COLO668 (cell line): Measurements from ENCODE around the gene ZNF74.

Experiments used
- DNase-seq: peaks from one replicate; lab custom pipeline; 2025; ENCODE audit not compliant: unreplicated experiment; lab: John Stamatoyannopoulos, UW

ZNF74 gene

DNA sequence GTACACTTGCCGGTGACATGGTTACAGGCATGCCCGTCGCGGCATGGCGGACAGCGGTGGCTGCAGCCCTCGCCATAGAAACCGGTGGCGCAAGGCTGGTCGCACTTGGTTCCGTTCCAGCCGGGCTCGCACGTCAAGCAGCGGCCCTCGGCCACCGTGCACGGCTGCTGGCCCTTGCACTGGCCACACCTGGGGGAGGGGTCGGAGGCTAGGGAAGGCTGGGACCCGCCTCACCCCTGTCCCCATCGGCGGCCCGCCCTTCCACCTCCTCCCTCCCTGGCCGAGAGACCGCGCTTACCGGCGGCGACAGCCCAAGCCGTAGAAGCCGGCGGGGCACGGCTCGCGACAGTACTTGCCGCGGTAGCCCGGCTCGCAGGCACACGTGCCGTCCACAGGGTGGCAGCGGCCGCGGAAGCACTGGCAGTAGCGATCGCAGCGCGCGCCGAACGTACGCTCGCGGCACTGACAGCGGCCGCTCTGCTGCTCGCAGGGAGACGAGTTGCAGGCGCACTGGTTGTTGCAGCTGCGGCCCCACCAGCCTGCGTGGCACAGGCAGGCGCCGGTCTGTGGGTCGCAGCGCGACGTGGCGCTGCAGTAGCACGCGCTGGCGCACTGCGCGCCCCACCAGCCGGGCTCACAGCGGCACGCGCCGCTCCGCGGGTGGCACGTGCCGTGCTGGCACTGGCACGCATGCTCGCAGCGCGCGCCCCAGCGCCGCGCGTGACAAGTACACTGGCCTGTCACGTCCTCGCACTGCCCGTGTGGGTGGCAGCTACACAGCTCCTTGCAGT, 37.0 kb downstream of the ZNF74 start:
- DNase-seq = peak; percentile 81

DNA sequence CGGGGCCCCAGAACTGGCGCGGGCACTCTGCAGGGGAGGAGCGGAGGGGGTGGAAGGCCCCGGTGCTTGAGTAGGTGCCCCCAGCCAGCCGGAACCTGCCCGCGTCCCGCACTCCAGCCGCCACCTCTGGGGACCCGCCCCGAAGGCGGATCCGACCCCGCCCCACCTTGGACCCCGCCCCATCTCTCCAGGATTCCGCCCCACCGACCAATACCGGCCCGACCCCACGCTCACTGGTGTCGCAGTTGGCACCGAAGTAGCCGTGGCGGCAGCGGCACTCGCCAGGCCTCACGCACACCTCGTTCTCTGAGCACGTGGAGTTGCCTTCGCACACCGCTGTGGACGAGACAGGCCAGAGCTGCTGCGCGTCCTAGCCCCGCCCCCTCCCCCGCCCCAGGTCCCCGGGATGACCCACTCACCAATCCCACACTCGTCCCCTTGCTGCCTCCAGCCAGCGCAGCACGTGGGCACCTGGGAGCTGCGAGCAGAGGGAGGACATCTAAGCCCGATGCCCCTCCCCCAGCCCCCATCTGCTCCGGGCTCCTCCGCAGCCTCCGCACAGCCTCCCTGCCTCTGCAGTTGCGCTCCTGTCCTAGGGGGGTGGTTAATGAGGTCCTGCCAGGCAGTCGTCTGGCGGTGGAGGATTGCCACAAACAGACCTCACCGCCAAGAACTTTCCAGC, 37.7 kb downstream of the ZNF74 start:
- DNase-seq = no peak

DNA sequence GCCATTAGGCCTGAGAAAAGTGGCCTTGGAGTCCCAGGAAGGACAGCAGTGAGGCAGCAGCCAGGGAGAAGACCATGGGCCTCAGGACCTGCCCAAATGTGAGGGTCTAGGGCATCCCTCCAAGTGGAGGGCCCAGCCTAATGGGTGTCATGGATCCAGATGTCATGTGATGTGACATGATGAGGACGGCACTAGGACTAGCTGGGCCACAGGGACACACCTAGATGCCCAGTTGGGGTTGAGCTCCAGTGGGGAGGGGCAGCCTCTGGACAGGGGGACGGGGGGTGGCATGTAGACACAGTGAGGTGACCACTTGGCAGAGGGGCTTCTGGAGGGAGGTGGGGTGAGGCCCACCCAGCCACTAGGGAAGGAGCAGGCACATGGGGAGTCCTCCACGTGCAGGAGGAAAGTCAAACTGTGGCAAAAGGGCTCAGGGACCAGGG, 38.3 kb downstream of the ZNF74 start:
- no peak for DNase-seq

DNA sequence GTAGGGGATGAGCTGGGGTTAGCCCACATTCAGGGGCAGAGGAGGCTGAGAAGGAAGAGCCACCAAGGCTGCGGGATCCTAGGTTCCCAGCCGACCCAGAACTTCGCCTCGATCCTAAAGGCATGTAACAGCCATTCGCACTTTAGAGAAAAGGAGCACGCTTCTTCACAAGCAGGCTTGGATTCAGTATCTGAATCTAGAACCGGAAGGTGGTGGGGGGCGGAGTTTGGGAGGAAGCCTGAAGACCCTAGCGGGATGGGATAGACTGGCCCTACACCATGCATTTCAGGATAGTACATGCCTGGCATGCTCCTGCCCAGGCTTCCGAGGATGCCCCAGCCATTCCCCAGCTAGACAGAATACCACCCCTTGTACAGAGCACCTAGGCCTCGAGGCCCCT, 39.2 kb downstream of the ZNF74 start:
- DNase-seq = no peak

DNA sequence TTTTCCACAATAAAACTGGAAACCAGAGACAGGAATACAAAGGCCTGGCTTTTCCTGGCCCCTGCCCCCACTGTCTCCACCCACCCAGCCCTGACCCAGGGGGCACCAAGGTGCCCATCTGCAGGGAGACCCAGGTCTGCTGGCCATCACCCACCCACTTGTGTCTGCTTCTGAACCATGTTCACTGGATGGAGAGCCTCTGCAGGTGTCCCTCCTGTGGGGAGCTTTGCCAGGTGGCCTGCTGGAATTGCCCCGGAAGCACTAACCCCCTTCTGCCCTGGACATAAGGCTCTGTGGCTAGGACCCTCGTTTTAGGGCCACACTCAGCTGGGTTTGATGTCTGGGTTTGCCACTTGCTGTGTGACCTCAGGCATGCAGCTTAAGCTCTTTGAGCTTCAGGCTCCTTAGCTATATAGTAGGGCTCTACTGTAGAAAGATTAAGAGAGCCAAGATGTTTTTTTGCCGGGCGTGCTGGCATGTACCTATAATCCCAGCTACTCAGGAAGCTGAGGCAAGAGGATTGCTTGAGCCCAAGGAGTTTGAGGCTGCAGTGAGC, 39.8 kb downstream of the ZNF74 start:
- no peak for DNase-seq

DNA sequence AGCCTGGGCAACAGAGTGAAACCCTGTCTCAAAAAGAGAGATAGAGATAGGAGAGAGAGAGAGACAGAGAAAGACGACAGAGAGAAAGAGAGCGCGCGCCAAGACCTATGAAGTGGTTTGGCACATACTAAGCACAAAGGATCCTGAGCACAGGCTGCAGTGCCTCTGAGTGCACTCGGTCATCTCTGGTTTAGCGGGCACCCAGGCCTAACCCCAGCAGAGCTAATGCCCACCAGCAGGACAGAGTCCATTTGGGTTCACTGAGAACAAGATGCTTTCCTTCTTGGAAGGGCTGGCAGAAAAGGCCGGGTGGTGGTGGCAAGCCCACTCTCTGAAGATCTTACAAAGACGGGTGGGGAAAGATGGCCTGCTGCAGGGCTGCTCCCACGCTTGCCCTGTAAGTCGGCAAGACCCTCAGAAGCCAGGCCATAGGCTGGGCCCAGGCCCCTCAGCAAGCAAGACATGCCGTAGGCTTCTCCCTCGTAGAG, 40.4 kb downstream of the ZNF74 start:
- DNase-seq = no peak

DNA sequence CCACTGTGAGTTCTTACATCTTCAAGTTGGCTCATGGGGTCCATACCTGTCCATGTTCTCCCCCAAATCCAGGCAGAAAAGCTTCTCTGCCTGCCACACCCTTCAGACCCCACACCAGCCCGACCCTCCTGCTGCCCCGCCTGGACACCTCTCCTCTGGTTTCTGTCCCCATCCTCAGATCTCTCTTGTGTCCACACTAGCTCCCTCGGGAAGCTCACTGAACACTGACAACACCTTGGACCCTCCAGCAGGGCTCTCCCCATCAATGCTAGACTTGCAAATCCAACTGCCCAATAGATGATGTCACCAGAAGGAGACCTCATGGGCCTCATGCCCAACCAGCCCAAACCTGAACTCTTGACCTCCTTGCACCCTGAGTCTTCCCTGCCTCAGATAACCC, 40.8 kb downstream of the ZNF74 start:
- DNase-seq = no peak

DNA sequence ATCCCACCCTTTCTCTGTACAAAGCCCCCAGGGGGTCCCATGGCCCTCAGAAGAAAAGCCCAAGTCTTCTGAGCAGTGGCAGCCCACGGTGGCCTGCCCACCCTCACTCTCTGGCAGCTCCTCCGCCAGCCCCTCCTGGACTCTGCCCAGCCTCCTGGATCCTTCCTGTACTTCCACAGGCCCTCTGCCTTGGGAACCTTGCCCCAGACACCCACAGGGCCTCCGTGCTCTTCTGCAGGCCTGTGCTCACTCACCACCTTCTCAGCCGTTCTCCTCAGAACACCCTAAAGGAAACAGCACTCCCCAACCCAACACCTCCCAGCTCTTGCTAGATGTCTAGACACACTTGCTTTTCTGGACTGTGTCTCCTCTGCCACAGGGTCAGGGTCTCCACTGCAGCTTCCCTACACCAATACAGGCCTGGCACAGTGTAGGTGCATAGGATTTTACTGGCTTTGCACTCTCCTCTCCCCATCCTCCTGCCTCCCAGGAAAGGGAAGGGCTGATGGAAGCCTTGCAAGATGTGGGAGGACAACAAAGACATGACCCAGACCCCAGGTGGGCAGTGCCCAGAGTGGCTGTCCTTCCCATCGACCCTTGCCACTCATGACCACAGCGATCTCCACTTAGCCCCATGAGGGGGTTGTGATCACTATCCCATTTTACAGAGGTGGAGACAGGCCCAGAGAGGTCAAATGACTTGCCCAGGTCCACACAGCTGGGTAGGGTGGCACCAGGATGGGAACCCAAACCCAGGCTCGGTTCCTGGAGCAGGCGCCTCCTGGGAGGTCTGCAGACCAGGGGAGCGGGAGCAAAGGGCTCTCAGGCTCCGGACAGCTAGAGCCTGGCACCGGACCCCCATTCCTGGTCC, 41.7 kb downstream of the ZNF74 start:
- DNase-seq = no peak

DNA sequence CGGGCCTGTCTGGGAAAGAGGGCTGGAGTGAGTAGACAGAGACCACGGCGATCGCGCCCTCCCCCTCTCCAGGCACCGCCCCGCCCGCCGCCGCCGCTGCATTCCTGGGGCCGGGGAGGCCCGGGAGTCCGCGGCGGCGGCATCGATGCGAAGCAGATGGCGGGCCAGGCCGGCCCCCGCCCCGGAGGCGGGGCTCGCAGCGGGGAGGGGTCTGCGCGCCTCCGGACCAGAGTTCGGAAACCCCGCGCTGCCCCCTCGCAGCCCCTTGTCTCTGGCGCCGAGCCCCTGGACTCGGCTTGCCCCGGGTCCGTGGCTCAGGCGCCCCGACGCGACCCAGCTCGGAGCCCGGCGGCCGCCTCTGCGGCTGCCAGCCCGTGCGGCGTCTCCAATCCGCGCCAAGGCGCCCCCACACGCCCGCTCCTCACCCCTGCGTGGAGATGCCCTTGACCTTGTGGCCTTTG, 42.4 kb downstream of the ZNF74 start:
- DNase-seq = peak; percentile 25

DNA sequence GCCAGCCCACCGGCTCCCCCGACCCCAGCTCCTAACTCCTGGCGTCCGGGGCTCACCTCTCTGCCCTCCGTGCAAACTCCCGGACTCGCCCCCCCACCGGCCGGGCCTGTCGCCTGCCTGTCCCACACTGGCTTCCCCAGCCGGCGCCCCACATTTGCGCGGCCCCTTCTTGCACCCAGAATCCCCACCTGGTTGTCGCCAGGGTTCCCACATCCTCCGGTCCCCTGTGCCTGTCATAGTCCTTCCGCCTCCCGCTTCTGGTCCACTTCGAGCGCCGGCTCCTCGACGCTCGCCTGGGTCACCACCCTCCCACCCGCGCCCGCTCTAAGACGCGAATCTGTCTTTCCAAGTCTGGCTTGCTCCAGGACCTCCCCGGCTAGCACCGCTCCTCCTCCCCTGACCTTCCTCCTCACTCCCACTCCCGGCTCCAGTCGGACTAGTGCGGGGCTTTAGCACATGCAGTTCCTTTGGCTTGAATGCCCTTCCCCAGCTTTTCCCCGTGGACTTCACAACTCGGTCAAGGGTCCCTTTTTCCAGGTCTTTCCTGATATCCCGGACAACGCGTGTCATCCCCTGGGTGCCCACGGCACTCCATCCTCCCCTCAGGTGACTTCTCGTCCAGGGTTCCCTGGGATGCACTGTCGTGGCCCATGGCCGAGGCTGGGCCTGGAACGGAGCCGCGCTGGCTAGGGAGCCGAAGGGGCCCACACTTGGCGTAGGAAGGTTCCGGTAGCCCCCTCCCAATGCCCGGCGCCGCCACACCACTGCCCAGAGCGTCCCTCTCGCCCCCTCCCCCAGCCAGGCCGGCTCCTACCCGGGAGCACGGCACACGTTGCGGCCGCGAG, 43.0 kb downstream of the ZNF74 start:
- DNase-seq = peak; percentile 12

DNA sequence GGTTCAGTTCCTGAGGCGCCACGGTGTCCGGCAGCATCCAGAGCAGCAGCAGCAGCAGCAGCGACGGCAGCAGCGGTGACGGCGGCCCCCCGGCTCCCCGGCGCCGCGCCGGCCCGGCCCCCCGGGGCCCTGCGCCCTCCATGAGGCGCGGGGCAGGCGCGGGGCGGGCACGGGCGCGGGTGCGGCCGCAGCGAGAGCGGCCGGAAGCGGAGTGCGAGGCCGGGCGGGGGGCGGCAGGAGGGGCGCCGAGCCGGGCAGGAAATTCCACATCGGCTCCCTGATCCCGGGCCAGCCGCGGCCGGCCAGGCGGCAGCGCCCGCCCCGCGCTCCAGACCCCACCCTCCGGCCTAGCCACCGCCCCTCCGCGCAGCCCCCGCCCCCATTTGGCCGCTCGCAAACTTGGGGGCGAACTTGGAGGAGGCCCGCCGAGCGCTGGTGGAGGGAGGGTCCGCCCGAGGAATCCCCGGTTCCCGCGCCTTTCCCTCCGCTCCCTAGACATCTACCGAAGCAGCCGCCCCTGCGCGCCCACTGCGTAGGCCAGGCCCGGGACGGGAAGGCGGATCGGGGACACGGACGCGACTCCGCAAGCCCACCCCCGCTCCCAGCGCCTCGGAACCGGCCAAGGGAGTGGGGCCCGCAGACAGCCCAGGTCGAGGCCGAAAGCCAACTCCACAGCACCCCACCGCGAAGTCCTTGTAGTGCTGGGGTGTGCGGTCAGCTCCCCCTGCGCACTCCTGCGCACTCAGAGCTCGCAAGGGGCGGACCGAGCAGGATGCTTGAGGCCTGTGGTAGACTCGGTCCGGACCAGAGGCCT, 43.9 kb downstream of the ZNF74 start, which contains the start of gene SCARF2:
Gene SCARF2 (minus strand): TSS at position 213 of the 814 bp plus-strand sequence. CDS start 71 bp downstream, at position 142.
- peak; percentile 8 for DNase-seq

DNA sequence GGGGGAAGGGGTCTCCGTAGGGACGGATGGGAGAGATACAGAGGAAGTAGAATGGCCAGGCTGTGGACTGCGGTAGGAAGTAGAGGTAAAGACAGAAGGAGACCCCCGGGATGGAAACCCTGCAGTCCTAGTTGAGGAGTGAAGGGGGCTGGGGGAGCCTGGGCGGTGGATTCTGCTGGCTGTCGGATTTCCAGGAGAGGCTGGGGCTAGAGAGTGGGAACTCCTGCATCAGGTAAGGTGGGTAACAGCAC, 44.4 kb downstream of the ZNF74 start:
- no peak for DNase-seq

DNA sequence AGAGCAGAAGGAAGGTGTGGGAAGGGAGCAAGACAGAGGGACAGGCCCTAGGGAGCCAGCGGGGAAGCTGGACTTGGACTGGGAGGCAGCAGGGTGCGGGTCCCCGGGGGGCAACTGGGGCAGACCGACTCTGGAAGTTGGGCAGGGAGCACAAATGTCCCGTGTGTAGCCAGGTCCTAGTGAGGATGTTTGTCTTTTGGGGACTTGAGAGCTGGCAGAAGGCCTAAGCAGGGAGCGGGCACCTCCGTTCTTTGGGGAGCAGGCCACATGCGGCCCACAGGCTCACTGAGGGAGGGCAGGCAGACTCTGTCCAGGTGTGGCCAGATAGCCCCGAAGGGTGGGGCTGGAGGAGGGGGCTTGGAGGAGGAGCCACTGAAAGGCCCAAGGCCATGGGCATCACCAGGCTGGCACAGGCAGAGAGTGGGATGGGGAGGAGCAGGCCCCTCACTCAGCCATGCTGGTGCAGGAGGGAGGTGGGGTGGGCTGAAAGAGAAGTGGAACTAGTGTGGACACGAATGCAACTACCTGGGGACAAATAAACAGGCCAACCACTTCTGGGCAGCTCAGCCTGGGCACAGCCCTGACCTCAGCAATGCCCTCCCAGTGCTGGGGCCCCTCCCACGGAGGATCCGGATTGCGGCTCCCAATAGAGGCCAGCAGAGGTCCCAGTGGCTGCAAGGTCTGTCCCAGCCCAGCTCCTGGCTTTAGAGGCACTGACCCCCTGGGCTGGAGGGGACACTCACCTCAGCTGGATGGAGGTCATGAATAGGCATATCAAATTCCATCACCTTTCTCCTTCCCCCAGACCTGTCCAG, 44.9 kb downstream of the ZNF74 start:
- DNase-seq = no peak

DNA sequence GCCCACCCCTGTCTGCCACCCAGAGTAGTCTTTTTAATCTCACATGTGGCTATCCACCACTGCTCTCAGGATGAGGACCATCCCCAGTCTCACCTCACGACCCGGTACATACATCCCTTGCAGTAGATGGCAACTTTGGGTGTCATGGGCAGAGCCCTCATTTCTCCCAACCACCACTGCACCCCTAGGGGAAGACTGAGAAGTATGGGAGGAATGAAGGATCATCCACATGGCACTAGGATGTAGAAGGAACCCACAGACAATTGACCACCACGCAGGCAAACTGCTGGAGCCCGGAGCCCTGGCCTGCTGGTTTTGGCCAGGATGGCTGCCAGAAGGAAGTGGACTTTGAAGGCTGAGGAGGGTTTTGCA, 45.6 kb downstream of the ZNF74 start:
- DNase-seq = no peak

DNA sequence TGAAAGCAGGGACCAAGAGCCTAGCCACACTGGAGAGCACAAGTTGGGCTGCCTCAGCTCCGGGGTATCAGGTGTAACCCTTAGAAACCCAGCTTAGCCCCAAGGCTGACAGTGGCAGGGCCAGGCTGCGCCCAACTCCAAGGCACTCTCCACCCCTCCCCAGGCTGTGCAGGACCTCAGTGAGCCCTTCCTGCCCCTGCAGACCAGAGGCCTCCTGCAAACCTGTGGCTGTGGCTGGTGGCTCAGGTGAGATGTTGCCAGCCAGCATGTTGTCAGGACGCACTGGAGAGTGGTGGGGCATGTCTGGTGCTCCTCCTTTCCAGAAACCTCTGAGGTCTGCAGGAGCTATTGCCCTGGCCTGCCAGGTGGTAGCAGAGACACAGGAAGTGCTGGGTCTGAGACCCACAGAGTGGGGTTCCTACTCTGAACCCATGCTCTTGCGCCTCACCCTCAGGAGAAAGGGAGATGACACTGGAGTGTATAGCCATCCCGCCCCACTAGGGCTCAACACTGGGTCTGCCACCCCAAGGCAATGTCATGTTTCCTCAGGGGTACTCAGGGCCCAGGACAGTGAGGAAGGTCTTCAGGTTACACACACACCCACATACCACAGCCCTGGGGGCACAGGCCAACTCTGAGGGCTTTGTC, 46.1 kb downstream of the ZNF74 start:
- DNase-seq = no peak

DNA sequence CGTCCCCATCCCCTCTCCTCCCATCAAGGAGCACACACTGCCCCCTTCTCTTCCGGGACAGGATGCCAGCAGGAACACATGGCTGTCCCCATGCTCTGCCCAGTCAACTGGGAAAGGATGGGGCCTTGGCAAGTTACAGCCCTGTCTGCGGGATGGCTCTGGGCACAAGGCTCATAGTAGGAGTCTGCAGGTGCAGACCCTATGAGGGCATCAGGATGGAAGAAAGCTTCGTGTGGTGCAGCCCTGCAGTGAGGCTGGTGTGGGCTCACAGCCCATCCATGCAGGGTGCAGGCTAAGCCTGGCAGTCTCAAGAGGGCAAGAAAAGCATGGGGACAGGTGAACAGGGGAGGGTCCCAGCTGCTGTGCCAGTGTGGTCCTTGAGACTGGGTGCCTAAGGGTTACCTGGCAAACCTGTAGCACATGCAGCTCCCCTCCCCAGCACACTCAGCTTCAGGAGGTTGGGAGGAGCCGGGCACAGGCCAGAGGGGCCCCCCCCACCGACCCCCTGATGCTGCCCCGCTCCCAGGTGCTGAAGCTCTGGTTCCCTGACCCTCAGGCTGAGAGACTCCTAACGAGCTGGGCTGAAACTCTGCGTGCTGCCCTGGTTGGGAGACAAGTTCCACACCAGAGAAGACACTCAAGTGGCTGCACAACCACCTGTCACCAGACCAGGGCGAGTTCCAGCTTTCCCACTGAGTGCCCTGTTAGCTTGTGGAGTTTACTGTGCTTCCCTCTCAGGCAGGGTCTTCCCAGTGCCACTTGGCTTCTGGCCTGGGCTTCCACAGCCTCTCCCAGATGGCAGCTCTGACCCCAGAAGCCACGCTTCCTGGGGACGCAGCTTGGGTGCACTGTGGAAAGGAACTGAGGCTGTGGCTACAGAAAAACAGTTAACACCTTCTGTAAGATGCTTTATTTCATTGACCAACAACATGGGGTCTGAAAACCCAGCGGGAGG, 47.0 kb downstream of the ZNF74 start:
- DNase-seq = no peak
